Stimulated activated CD4-positive, alpha-beta T cell treated with anti-CD3 and anti-CD28 coated beads, Interleukin-15, amount 100 ng/mL, for 48 hours (primary cell): Measurements from ENCODE around the gene CEP85L.

Source experiments
- DNase-seq, 2 donors: peaks; one replicate each; pipeline ENCODE4 v3.0.0-alpha.2; 2020; ENCODE audit warnings: low read depth in 2 of 2

The CEP85L gene

DNA sequence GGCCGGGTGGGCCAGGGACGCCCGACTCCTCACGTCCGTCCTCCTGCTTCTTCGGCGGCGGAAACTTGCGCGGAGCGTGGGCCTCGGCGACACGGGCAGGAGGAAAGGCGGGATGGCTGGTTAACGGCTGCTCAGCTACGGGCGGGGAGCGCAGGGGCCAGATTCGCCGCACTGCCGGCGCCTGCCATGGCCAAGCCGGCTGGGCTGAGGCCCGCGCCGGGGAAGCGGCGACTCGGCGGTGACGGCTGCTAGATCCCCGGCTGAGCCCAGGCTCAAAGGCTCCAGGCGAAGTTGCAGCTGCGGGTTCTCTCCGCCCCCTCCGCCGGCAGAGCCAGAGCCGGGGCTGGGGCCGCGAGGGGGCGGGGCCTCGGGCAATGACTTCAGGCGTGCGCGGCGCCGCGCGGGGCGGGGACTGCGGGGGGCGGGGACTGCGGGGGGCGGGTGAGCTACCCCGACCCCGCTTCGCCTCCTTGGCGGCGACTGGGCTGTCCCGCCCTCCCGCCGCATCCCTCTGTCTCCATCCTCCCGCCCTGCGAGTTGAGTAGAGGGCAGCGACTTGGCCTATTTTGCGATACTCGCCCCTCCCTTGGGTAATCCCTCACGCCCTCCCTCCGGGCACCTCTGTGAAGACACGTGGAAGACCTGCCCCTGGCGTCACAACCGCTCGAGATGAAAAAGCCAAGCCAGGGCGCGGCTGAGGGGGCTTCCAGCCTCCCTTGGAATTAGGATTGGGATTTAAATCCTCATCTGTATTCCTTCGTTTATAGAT, at the start of gene CEP85L:
CEP85L (minus strand) TSS at position 310 of the 769 bp plus-strand sequence. CDS start 322 bp downstream, outside the sequence.
- peak; percentile 83 to 88 for DNase-seq

DNA sequence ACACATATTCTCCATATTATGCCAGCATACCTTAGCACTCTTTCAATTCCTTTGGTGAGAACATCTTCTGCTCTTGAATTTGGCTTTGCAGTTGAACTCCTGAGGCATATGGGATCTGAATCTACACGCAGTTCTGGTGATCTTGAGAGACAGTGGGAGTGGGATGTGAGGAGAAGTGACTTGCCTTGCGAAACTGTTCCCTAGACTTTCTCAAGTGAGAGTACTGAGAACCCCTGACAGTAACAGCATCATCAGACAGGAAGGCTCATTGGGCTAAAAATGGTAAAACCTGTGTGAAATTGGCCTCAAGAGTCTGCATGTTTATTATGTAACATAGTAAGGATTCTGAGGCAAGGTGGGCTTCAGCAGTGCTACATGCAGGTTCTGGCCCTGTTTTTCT, 49.1 kb upstream of the CEP85L start:
- DNase-seq, result no peak

GRCh38 chr6:118697554-118697953, 46.2 kb upstream of the CEP85L start:
- DNase-seq, result no peak

DNA sequence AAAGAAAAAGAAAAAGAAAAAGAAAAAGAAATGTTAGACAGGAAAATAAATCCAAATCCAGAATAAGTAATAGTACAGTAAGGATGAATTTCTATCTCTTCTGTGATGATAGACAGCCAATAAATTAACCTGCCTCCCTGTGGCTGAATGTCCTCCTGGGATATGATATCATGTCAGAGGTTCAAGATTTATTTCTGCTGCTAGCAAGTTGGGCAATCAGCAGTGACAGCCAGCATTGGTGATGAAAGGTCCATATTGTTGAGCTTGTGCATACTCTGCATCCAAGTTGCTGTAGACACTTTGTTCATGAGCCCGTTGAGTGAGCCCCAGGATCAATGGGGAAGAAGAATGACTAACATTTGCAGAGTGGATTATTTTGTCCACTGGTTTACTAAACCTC, 44.9 kb upstream of the CEP85L start:
- DNase-seq, result no peak

GRCh38 chr6:118693562-118693961, 42.2 kb upstream of the CEP85L start:
- no peak for DNase-seq

GRCh38 chr6:118685823-118686449, 34.5 kb upstream of the CEP85L start:
- DNase-seq, result no peak

GRCh38 chr6:118683881-118684872, 32.8 kb upstream of the CEP85L start:
- DNase-seq, result no peak

DNA sequence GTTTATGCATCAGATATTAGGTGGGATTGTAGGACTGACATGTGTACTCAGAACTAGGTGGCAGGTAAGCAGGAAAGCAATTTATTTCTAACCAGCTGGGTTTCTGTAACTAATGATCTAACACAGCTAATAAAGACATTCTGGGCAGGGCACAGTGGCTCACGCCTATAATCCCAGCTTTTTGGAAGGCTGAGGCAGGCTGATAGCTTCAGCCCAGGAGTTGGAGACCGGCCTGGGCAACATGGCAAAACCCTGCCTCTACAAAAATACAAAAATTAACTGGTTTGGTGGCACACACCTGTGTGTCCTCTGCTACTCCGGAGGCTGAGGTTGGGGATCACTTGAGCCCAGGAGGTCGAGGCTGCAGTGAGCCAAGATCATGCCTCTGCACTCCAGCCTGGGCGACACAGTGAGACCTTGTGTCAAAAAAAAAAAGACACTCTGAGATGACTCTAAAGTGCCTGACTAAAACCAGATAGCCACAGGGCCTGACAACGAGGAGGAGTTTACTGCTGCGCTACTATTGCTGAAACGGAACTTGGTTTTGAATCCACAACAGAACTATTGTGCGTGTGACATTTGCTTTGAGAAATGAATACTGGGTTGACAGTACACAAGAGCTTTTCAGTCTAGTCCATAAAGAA, 29.2 kb upstream of the CEP85L start:
- DNase-seq, result peak in 1 of 2 donors; percentile 21

- DNase-seq, result no peak
These were observed 28.0 kb upstream of the CEP85L start for GRCh38 chr6:118679327-118679901.

GRCh38 chr6:118678866-118679265, 27.5 kb upstream of the CEP85L start:
- no peak for DNase-seq

DNA sequence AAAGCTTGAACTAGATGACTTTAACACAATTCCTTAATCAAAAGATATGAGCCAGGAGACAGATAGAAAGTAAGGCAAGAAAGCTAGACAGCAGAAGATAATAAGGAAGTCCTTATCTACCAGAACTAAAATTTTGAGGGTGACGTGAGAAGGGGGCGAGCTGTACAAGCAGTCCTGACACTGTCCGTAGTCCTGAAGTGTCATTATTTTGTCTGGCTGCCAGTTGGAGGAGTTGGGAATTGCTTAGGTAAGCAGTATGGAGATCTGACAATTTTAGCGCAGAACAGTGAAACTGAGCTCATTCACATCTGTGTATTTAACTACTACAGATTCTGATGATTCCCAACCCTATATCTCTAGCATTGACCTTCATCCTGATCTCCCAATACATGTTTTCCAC, 25.8 kb upstream of the CEP85L start:
- DNase-seq, result no peak

- no peak for DNase-seq
These were observed 23.8 kb upstream of the CEP85L start for GRCh38 chr6:118675225-118675624.

- DNase-seq, result no peak
These were observed 23.4 kb upstream of the CEP85L start for GRCh38 chr6:118674772-118675171.

DNA sequence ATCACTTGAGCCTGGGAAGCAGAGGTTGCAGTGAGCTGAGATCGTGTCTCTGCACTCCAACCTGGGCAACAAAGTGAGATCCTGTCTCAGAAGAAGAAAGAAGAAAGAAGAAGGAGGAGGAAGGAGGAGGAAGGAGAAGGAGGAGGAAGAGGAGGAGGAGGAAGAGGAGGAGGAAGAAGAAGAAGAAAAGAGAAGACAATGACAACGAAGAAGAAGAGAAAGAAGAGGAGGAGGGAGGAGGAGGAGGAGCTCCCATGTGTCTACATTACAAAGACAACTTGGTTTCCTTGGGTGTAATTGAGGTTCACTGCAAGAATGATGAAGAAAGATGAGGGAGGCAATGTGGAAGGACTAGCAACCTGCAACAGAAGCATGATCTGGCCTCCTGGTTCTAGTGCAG, 21.3 kb upstream of the CEP85L start:
- DNase-seq, result no peak

DNA sequence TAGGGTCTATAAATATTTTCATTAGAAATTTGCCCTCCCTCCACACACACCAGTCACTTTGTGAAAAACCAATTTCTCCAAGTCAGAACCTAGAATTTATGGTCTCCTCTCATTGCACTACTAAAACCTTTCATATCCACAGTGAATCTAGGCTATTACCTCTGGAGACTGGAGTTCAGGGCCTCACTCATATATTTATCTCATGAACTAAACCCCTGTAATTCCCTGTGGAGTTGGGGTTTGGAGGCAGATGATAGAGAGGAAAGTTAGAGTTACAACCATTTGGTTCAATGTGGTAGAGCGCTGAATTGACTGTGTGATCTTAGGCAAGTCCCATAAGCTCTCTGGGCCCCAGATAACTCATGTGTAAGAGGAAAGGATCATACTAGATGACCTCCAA, 18.2 kb upstream of the CEP85L start:
- no peak for DNase-seq

GRCh38 chr6:118668761-118669385, 17.5 kb upstream of the CEP85L start:
- no peak for DNase-seq

- no peak for DNase-seq
These were observed 16.6 kb upstream of the CEP85L start for GRCh38 chr6:118667988-118668387.

DNA sequence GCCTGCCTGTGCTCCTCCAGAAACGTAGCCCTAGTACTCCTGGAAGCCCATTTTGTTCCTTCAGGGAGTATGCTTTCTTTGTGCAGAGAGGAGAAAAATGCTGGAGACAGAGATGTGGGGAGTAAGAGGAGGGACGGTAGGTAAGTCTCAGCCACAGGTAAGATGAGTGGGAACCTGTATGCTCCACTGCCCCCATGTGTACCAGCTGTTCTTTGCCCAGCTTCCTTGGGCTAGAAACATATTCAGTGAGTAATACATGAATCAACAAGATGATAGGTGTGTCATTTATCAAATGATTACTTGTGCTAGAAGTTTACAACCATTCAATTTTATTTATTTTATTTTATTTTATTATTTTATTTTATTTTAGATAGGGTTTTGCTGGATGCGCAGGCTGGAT, 13.6 kb upstream of the CEP85L start:
- no peak for DNase-seq

- no peak for DNase-seq
These were observed 12.9 kb upstream of the CEP85L start for GRCh38 chr6:118663993-118664985.

GRCh38 chr6:118661831-118662230, 10.4 kb upstream of the CEP85L start:
- no peak for DNase-seq
